Glutamatergic neuron (in vitro differentiated cells): ENCODE measurements around the gene PKDREJ. TPM values are rescaled to one million over a fixed set of nuclear protein-coding genes. Genes with fewer than 3 reads are reported as not detected.
"Not testable (repeated sequence)": the region's sequence is repeated elsewhere in the genome, so short reads cannot be mapped to it uniquely, and the experiment has no call there.

Experiments used
- DNase-seq: peaks from one replicate; pipeline ENCODE4 v3.0.0; 2022
- H3K27ac Mint-ChIP-seq: one replicate; pipeline ENCODE4 v1.8.0; 2020; ENCODE audit warnings: mild to moderate bottlenecking, mixed read lengths, inconsistent platforms; ENCODE audit not compliant: unreplicated experiment
- H3K27me3 Mint-ChIP-seq: one replicate; pipeline ENCODE4 v1.8.0; 2020; ENCODE audit warnings: mild to moderate bottlenecking, moderate library complexity, mixed read lengths, inconsistent platforms; ENCODE audit not compliant: unreplicated experiment
- H3K36me3 Mint-ChIP-seq: one replicate; pipeline ENCODE4 v1.8.0; 2020; ENCODE audit warnings: mild to moderate bottlenecking, mixed read lengths, inconsistent platforms; ENCODE audit not compliant: unreplicated experiment
- H3K4me1 Mint-ChIP-seq: one replicate; pipeline ENCODE4 v1.8.0; 2020; ENCODE audit warnings: mild to moderate bottlenecking, low read depth, mixed read lengths, inconsistent platforms; ENCODE audit not compliant: unreplicated experiment
- H3K4me3 Mint-ChIP-seq: one replicate; pipeline ENCODE4 v1.8.0; 2020; ENCODE audit warnings: mild to moderate bottlenecking, mixed read lengths, inconsistent platforms; ENCODE audit not compliant: unreplicated experiment
- H3K9me3 Mint-ChIP-seq: one replicate; pipeline ENCODE4 v1.8.0; 2020; ENCODE audit warnings: mild to moderate bottlenecking, moderate library complexity, mixed read lengths, inconsistent platforms; ENCODE audit not compliant: unreplicated experiment
- long read RNA-seq: library from polyadenylated mRNA; unstranded; transcript quantifications from one replicate; pipeline ENCODE4 v2.0.0, GENCODE V29; 2020; ENCODE audit not compliant: unreplicated experiment
- total RNA-seq: library from RNA; stranded (reverse); fragmentation: NEBNext Ultra II Directional; extraction: Animal tissue kit (Norgen Biotek cat#: 25700); gene quantifications from one replicate; pipeline ENCODE4 v1.2.1, GENCODE V29; 2021; ENCODE audit not compliant: unreplicated experiment
- TF ChIP-seq, protein P1 (sequence below): fragments of 200-600 bp; sonication (generic); IDR thresholded peaks from one replicate; pipeline ENCODE4 v1.5.0; 2021; ENCODE audit not compliant: partially characterized antibody, unreplicated experiment

The PKDREJ gene
- not detected for total RNA-seq
- long read RNA-seq = 0 reads

- H3K4me1 Mint-ChIP-seq = peaks cover 2% of the 10 kb centered on the region
- H3K36me3 Mint-ChIP-seq = peaks cover 41% of the 10 kb centered on the region
- H3K27me3 Mint-ChIP-seq = peaks cover 16% of the 10 kb centered on the region
- TF ChIP-seq, protein P1, sequence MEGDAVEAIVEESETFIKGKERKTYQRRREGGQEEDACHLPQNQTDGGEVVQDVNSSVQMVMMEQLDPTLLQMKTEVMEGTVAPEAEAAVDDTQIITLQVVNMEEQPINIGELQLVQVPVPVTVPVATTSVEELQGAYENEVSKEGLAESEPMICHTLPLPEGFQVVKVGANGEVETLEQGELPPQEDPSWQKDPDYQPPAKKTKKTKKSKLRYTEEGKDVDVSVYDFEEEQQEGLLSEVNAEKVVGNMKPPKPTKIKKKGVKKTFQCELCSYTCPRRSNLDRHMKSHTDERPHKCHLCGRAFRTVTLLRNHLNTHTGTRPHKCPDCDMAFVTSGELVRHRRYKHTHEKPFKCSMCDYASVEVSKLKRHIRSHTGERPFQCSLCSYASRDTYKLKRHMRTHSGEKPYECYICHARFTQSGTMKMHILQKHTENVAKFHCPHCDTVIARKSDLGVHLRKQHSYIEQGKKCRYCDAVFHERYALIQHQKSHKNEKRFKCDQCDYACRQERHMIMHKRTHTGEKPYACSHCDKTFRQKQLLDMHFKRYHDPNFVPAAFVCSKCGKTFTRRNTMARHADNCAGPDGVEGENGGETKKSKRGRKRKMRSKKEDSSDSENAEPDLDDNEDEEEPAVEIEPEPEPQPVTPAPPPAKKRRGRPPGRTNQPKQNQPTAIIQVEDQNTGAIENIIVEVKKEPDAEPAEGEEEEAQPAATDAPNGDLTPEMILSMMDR = no peak
- H3K9me3 Mint-ChIP-seq = peaks cover 14% of the 10 kb centered on the region
- H3K27ac Mint-ChIP-seq = no peak within 1 kb of the TSS
- peak within 1 kb of the TSS; percentile 40 for H3K4me3 Mint-ChIP-seq
- no peak for DNase-seq
Observed at GRCh38 chr22:46263216-46263590, at the start of gene PKDREJ. TSS of gene PKDREJ (minus strand) at chr22:46263343. CDS start at chr22:46263322, 21 bp downstream.

DNA sequence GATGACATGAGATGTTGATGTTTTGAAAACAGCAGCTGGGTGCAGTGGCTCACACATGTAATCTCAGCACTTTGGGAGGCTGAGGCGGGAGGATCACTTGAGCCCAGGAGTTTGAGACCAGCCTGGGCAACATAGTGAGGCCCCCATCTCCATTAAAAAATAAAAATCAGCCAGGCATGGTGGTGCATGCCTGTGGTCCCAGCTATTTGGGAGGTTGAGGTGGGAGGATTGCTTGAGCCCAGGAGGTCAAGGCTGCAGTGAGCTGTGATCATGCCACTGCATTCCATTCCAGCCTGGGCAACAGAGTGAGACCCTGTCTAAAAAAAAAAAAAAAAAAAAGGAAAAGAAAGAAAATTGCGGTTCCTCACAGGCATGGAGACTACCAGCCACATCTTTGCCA is 49.7 kb upstream of the PKDREJ start:
- H3K4me1 Mint-ChIP-seq, H3K27me3 Mint-ChIP-seq: not testable (repeated sequence)

DNA sequence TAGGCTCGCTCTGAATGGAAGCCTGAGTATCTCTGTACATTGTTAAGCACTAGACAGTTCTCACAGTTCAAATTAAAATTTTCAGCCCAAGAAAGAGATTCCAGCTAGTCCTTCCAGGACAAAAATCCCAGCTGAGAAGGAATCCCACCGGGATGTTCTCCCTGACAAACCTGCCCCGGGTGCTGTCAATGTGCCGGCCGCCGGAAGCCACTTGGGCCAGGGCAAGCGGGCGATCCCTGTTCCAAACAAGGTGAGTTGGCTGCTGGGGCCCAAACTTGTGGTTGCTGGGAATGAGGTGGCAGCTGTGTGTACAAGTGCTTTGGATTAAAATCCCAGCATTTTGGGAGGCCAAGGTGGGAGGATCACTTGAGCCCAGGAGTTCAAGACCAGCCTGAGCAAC is 48.9 kb upstream of the PKDREJ start:
- no peak for DNase-seq
- TF ChIP-seq, protein P1 = no peak
- Mint-ChIP-seq H3K9me3 (no peaks in the 10 kb centered on the region), H3K27ac (no peak overlapping the region), H3K27me3 (no peaks in the 10 kb centered on the region), H3K36me3 (no peaks in the 10 kb centered on the region), H3K4me1 (no peaks in the 10 kb centered on the region), H3K4me3 (no peak overlapping the region)

More for the DNA sequence above, 49.7 kb upstream of the PKDREJ start:
- not testable (repeated sequence) for H3K4me3 Mint-ChIP-seq, H3K36me3 Mint-ChIP-seq, DNase-seq, H3K27ac Mint-ChIP-seq, H3K9me3 Mint-ChIP-seq

GRCh38 chr22:46309526-46310085 is 46.5 kb upstream of the PKDREJ start:
- TF ChIP-seq, protein P1 = no peak
- H3K27ac Mint-ChIP-seq = no peak overlapping the region
- no peak for DNase-seq
- H3K36me3 Mint-ChIP-seq = no peaks in the 10 kb centered on the region
- no peaks in the 10 kb centered on the region for H3K27me3 Mint-ChIP-seq
- H3K9me3 Mint-ChIP-seq = no peaks in the 10 kb centered on the region
- no peaks in the 10 kb centered on the region for H3K4me1 Mint-ChIP-seq
- no peak overlapping the region for H3K4me3 Mint-ChIP-seq

DNA sequence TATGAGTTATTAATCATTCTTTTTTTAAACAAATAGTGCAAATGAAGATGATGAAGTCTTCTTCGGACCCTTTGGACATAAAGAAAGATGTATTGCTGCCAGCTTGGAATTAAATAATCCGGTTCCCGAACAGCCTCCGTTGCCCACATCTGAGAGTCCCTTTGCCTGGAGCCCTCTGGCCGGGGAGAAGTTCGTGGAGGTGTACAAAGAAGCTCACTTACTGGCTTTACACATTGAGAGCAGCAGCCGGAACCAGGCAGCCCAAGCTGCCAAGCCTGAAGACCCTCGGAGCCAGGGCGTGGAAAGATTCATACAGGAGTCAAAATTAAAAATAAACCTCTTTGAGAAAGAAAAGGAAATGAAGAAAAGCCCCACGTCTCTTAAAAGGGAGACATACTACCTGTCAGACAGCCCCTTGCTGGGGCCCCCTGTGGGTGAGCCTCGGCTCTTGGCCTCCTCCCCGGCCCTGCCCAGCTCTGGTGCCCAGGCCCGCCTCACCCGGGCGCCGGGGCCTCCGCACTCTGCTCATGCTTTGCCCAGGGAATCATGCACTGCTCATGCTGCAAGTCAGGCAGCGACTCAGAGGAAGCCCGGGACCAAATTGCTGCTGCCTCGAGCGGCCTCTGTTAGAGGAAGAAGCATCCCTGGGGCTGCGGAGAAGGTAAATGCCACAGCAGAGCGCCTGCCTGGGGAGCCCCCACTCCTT is 45.3 kb upstream of the PKDREJ start:
- Mint-ChIP-seq H3K4me1 (no peaks in the 10 kb centered on the region), H3K4me3 (no peak overlapping the region), H3K27me3 (no peaks in the 10 kb centered on the region), H3K27ac (no peak overlapping the region), H3K9me3 (no peaks in the 10 kb centered on the region), H3K36me3 (no peaks in the 10 kb centered on the region)
- TF ChIP-seq, protein P1 = no peak
- no peak for DNase-seq
